CD4-positive, alpha-beta T cell treated with Interleukin-1 beta for 1 hour (primary cell): ENCODE results near the gene ZNF830.
"Not testable (repeated sequence)": the region's sequence is repeated elsewhere in the genome, so short reads cannot be mapped to it uniquely, and the experiment has no call there.

Experiments
- DNase-seq, 2 donors: peaks; one replicate each; pipeline ENCODE4 v3.0.0-alpha.2; 2020 to 2022

Gene ZNF830

DNA sequence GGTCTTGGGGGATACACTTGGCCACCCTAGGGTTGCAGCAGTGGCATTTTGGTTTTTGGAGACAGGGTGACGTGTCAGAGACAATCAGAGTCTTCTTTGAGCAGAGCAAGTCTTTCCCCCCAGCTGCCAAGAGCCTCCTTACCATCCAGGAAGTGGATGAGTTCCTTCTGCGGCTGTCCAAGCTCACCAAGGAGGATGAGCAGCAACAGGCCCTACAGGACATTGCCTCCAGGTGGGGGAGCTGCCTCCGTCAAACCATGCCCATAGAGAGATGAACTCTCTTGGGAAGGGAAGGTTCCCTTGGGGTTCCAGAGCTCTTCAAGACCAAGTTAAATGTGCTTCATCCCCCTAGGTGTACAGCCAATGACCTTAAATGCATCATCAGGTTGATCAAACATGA is 30.3 kb downstream of the ZNF830 start:
- no peak for DNase-seq

DNA sequence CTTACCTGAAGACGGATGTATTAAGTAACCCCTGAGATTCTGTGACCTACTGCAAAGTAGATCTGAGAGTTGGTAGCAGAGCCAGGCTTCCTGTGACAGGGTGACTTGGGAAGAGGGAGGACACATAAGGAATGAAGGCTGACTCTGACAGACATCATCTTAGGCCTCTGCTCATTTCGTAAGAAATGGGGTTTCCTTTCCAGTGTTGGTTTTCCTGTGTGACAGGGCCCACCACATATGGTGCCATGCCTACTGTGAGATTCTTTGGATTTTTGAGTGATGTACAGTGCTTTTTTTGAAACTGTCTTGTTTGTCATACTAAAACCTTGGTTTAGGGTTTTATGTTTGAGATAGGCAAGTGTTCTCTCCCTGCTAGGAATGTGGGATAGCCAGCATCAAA is 31.7 kb downstream of the ZNF830 start:
- no peak for DNase-seq

DNA sequence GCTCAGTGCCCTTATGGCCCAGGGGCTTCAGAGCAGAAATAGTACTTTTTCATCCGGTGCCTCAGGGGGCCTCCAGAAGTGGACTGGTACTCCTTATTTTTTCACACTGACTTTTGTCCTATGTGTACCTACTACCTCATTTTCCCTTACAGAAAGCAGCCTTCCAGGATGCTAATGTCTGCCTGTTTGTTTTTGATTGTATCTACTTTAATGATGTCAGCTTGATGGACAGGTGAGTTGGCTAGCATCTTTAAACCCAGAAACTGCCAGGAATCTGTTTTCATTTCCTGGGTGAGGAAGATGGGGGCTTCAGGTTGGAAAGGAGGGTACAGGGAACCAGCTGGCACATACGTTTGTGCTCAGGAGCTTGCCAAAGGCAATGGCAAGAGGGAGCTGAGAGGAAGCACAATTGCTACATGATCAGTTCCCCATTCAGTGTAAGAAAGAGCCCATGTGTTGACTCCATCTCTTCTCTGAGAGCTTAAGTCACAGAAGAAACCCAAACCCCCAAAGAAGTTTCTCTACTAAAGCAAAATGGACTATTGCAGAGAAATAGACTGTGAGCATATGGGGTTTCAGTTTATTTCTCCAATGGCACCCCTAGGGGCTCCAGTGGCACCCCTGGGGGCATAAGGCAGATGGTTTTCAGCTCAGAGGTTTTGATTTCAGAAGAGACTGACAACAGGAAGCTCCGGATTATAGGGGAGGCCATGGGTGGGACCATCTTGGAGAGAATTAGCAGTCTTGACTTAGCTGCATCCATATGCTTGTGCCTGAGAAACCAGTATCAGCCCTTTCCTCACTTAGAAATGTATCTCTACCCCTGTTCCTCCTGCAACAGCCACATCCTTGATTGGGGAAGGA is 35.3 kb downstream of the ZNF830 start:
- DNase-seq = no peak

DNA sequence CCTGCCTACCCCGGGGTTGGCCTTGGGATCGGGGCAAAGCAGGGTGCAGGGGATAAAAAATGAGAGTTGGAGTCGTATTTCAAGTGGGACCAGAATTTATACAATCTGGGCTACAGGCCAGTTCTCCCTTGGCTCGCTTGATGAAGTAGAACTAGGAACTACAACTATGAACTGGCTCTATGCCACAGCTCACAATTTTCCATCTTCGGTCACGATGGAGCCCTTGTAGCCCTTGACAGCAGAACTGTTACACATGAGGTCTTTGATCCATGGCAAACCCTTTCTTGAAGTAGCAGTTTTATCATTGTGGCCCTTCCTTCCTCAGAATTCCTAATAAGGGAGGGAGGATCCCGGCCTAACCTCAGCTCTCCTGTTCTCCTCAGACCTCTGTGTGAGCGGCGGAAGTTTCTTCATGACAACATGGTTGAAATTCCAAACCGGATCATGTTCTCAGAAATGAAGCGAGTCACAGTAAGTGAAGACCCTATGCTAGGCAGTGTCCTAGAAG is 36.1 kb downstream of the ZNF830 start:
- no peak for DNase-seq

DNA sequence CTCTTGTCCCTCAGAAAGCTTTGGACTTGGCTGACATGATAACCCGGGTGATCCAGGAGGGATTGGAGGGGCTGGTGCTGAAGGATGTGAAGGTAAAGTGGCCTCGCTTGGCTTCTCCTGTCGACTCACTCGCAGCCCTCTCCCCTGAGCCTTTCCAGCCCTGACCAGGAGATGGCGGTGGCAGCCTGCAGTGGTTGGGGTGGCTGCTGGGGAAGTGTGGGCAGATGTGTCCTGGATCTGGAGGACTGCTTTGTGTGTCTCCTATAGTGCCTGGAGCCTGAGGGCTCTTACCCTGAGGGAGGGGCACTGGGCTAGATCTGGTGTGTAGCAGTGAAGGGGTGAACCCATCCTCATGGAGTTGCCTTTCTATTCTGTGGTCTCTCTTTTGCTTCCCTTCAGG is 36.9 kb downstream of the ZNF830 start:
- peak; percentile 83 to 86 for DNase-seq

DNA sequence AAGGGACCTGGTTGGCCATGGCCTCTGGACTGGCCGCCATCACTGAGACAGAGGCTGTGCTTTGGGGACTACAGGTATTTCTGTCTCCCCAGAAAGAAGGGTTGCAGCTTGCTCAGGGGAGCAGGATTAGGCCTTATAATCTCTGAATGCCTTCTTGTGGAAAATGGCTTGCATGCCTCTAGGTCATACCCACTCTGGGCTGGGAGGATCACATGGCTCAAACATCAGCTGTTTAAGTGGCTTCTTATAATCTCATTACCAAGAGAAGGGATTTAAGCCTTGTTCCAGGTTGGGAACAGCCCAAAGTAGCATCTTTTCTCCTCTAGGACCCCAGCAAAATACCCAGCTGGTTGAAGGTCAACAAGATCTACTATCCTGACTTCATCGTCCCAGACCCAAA is 38.1 kb downstream of the ZNF830 start:
- no peak for DNase-seq

DNA sequence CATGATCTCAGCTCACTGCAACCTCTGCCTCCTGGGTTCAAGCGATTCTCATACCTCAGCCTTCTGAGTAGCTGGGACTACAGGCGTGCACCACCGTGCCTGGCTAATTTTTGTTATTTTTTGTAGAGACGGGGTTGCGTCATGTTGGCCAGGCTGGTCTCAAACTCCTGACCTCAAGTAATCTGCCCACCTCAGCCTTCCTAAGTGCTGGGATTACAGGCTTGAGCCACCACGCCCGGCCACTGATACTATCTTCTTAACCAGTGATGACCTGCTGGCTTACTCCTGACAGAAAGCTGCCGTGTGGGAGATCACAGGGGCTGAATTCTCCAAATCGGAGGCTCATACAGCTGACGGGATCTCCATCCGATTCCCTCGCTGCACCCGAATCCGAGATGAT is 39.6 kb downstream of the ZNF830 start:
- DNase-seq = not testable (repeated sequence)

DNA sequence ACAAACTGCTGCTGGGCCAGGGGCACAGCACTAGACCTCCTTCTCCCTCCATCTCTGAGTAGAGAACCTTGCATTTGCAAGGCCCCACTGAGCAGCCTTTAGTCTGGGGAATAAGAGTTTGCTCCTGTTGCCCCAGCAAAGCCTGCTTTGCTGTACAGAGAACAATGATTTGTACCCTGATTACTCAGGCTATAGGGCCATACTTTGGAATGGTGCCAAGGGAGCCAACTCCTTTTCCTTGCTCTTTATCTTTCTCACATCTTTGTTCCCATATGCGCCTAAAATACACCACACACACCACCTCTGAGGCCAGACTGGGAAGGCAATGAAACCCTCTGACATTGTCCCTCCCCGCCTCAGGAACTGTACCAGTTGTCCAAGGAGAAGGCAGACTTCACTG is 40.2 kb downstream of the ZNF830 start:
- no peak for DNase-seq

DNA sequence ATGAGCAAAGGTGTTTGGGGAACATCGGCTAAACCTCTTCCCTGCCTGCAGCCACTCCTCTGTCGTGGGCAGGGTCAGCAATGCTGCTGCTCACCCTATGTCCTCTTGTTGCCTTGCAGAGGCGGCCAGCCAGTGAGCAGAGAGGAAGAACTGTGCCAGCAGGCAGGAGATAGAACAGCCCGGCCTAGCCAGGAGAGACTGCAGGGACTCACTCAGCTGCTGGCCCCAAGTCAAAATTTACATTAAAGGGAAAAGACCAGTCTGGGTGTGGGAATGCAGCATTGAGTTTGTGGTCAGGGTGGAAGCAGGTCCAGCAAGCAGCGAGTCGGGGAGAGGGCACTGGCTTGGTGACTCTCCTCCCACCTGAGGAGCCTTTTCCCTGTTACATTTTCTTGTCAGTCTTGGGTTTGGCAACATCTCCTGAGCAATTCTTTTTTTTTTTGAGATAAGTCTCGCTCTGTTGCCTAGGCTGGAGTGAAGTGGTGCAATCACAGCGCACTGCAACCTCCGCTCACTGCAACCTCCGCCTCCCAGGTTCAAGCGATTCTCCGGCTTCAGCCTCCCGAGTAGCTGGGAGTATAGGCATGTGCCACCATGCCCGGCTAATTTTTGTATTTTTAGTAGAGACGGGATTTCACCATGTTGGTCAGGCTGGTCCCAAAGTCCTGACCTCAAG is 41.7 kb downstream of the ZNF830 start:
- no peak for DNase-seq

DNA sequence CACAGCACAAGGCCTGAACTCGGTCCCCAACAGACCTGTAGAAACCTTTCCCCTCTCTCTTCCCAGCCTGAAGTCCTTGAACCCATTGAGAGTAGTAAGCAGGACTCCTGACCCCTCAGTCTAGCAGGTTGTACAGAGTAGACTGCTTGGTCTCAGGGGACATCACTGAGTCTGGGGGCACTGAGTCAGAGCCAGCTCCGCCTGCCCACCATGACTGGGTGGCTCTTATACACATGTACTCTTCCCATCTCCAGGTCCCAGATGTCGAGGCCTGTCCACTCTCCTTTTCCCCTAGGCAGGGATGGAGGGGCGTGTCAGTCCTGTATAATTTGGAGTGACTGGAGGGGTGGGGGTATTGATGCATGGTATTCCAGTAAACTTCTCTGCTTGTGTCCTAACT is 42.4 kb downstream of the ZNF830 start:
- no peak for DNase-seq

DNA sequence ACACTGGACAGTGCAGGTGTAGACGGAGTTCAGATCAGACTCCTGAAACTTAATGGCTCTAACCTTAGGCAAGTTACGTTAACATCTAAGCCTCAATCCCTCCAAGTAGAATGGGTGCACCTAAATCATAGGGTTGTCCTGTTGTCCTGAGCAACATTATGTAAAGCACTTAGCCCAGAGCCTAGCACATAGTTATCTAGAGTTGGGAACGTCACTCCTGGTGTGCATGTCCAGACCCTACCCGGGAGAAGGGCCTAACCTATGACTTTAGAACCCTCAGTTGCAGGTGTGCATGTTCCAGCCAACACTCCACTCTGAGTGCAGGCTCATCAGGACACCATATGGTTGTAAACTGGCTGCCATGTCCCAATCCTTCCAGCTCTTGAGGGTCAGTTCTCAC is 45.0 kb downstream of the ZNF830 start:
- no peak for DNase-seq

DNA sequence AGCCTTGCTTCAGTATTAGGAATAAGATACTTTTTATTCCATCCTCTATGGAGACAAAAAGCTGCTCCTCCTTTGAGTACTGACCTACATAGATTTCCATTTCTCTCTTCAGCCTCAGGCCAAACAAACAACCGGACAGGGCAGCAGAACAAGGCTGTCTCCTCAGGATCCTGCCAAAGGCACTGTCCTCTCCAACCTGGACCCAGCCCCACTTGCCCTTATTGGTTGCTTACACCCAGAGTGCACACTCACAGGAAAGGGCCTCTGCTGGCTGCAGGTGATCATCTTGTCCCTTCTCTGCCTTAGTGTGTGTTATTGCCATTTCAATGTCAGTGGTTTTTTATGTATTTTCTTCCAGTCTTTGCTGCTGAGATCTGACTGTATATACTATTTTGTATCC is 45.6 kb downstream of the ZNF830 start:
- DNase-seq = no peak

DNA sequence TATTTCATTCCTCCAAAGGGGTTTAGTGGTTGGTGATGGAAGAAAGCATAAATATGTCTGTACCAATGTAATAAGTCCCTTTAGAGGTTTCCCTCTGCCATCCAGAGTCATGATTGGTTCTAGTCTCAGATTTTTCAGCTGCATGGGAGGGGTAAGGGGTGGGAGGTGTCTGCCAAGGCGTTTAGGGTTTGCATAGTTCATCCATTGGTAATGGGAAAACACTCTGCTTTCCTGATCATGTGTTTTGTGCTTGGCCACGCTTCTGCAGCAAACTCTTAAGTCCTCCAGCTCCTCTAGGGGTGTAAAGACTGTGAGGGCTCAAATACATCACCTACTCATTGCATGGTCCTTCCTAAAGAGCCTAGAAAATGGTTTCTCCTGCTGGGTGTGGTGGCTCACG is 48.8 kb downstream of the ZNF830 start:
- DNase-seq = no peak

DNA sequence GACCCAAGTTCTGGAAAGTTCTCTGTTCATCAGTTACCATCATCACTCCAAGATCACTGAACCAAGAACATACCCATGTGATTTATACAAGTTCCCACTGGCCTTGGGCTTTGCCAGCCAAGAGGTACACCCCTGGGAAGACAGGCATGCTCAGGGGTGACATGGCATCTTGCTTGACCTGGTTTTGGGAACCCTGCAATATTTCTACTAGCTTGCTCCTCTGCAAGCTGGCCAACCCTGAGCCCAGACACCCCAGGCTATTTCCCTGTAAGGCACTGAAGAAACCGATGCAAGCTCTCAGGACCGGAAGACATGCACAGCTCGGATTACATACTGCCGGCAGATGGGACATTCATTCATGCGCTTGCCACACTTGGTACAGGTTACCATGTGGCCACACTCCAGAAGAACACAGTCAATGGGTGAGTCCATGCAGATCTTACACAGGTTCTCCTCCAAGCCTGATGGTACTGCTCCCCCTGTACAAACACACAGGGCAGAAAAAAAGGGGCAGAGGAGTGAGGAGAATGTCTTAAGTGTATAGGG is 50.4 kb downstream of the ZNF830 start:
- no peak for DNase-seq
